Measurements from ENCODE around the gene TTC28. TPM values are rescaled to one million over a fixed set of nuclear protein-coding genes. Genes with fewer than 3 reads are reported as not detected.
"Not testable (repeated sequence)": the region's sequence is repeated elsewhere in the genome, so short reads cannot be mapped to it uniquely, and the experiment has no call there.

TTC28 gene
- total RNA-seq, 1 experiment from 2014 or later: 0.12 TPM

GRCh38 chr22:28669387-28669786 is 10.3 kb downstream of the TTC28 start:
- ChIA-PET CTCF (no interaction called here), POLR2A (no interaction called here), RAD21 (ENCODE audit: low non-redundant PET in 1 of 2, low total read pairs in 2 of 2, uncharacterized antibody in 2 of 2, unreplicated experiment in 2 of 2) (no interaction called here)
- no peak overlapping the region for H3K9ac ChIP-seq (ENCODE audit: low read length)
- H3K9me2 ChIP-seq (ENCODE audit: insufficient read depth): no peaks in the 10 kb centered on the region
- H3K79me2 ChIP-seq (ENCODE audit: insufficient read depth, low read length): no peaks in the 10 kb centered on the region
- ATAC-seq (no peak), DNase-seq (ENCODE audit: low read depth, low spot score) (no peak)
- intact Hi-C loops (cut with micrococcal nuclease): no loop called here
- H3K27ac ChIP-seq (ENCODE audit: low read depth, low read length): no peak overlapping the region
- no peaks in the 10 kb centered on the region for H3K9me3 ChIP-seq (ENCODE audit: control insufficient read depth in 1 of 2, insufficient read depth in 1 of 2, low read depth in 1 of 2, low read length in 2 of 2)
- H2AFZ ChIP-seq (ENCODE audit: low read depth, low read length, poor library complexity, severe bottlenecking): no peak overlapping the region
- no peak overlapping the region for H3K4me2 ChIP-seq (ENCODE audit: low read length)
- no peaks in the 10 kb centered on the region for H4K20me1 ChIP-seq (ENCODE audit: insufficient read depth)
- no peaks in the 10 kb centered on the region; a peak in 1 of 4 replicates for H3K4me1 ChIP-seq (ENCODE audit: control insufficient read depth in 1 of 2, insufficient read depth in 2 of 2, low read length in 2 of 2)
- H3K36me3 ChIP-seq (ENCODE audit: control insufficient read depth in 1 of 2, insufficient read depth in 2 of 2, low read length in 2 of 2): no peaks in the 10 kb centered on the region
- no TSS peak for BruUV-seq (replicated peaks)
- no peak overlapping the region for H3K4me3 ChIP-seq (replicated peaks in 1 of 2; ENCODE audit: low read depth in 1 of 2, low read length in 2 of 2)
- TF ChIP-seq POLR2A (IDR thresholded peaks at IDR 0.05; ENCODE audit: borderline replicate concordance, extremely low read depth, insufficient read depth, insufficient read length) (no peak), REST (IDR thresholded peaks at IDR 0.05; ENCODE audit: low read depth) (no peak)
- H3K27me3 ChIP-seq (ENCODE audit: insufficient read depth, low read length): no peaks in the 10 kb centered on the region

- H3K27me3 ChIP-seq (ENCODE audit: insufficient read depth, low read length); BruUV-seq (replicated peaks); H3K79me2 ChIP-seq (ENCODE audit: insufficient read depth, low read length); RAD21 ChIA-PET (ENCODE audit: low non-redundant PET in 1 of 2, low total read pairs in 2 of 2, uncharacterized antibody in 2 of 2, unreplicated experiment in 2 of 2); H3K9ac ChIP-seq (ENCODE audit: low read length); H3K4me2 ChIP-seq (ENCODE audit: low read length); H3K4me3 ChIP-seq (replicated peaks in 1 of 2; ENCODE audit: low read depth in 1 of 2, low read length in 2 of 2); CTCF ChIA-PET; H3K27ac ChIP-seq (ENCODE audit: low read depth, low read length); H2AFZ ChIP-seq (ENCODE audit: low read depth, low read length, poor library complexity, severe bottlenecking); ATAC-seq; H3K9me2 ChIP-seq (ENCODE audit: insufficient read depth); H3K36me3 ChIP-seq (ENCODE audit: control insufficient read depth in 1 of 2, insufficient read depth in 2 of 2, low read length in 2 of 2); H3K4me1 ChIP-seq (ENCODE audit: control insufficient read depth in 1 of 2, insufficient read depth in 2 of 2, low read length in 2 of 2); intact Hi-C loops (cut with micrococcal nuclease); H4K20me1 ChIP-seq (ENCODE audit: insufficient read depth); POLR2A ChIA-PET; H3K9me3 ChIP-seq (ENCODE audit: control insufficient read depth in 1 of 2, insufficient read depth in 1 of 2, low read depth in 1 of 2, low read length in 2 of 2); DNase-seq (ENCODE audit: low read depth, low spot score): not testable (repeated sequence)
These were observed 16.1 kb downstream of the TTC28 start for GRCh38 chr22:28663569-28663942.
